Measurements from ENCODE around the gene ADAMTSL5.
"Not testable (repeated sequence)": the region's sequence is repeated elsewhere in the genome, so short reads cannot be mapped to it uniquely, and the experiment has no call there.

The ADAMTSL5 gene

GRCh38 chr19:1534972-1535371 lies 22.2 kb upstream of the ADAMTSL5 start:
- TF ChIP-seq CTCF (conservative IDR thresholded peaks at IDR 0.05) (no peak), ZFX (IDR thresholded peaks at IDR 0.05) (no peak)

GRCh38 chr19:1533510-1534150 lies 20.8 kb upstream of the ADAMTSL5 start:
- TF ChIP-seq ZFX (IDR thresholded peaks at IDR 0.05) (no peak), CTCF (conservative IDR thresholded peaks at IDR 0.05) (no peak)
- H3K27ac ChIP-seq, result no peak overlapping the region

More at GRCh38 chr19:1534972-1535371, 22.2 kb upstream of the ADAMTSL5 start:
- H3K27ac ChIP-seq, result no peak overlapping the region

- TF ChIP-seq ZFX (IDR thresholded peaks at IDR 0.05) (no peak), CTCF (conservative IDR thresholded peaks at IDR 0.05) (no peak)
- H3K27ac ChIP-seq, result no peak overlapping the region
Measured at GRCh38 chr19:1532003-1532402, 19.2 kb upstream of the ADAMTSL5 start.

- TF ChIP-seq CTCF (conservative IDR thresholded peaks at IDR 0.05) (no peak), ZFX (IDR thresholded peaks at IDR 0.05) (no peak)
- H3K27ac ChIP-seq, result no peak overlapping the region
Measured at GRCh38 chr19:1531587-1531986, 18.8 kb upstream of the ADAMTSL5 start.

- not testable (repeated sequence) for H3K27ac ChIP-seq
Measured at GRCh38 chr19:1530856-1531255, 18.0 kb upstream of the ADAMTSL5 start.

GRCh38 chr19:1529430-1529816 lies 16.6 kb upstream of the ADAMTSL5 start:
- no peak for TF ChIP-seq CTCF (conservative IDR thresholded peaks at IDR 0.05)
- TF ChIP-seq ZFX (IDR thresholded peaks at IDR 0.05), result no peak
- no peak overlapping the region for H3K27ac ChIP-seq

GRCh38 chr19:1528596-1529429 lies 16.0 kb upstream of the ADAMTSL5 start:
- H3K27ac ChIP-seq, result no peak overlapping the region
- TF ChIP-seq CTCF (conservative IDR thresholded peaks at IDR 0.05) (no peak), ZFX (IDR thresholded peaks at IDR 0.05) (no peak)
